GM18517 (cell line): ENCODE results near the gene NUTF2.

Source experiments
- ATAC-seq: cut with Tn5 transposase; IDR thresholded peaks from one replicate; pipeline ENCODE4 v1.9.1; 2021; ENCODE audit warnings: mild to moderate bottlenecking, moderate library complexity; ENCODE audit not compliant: unreplicated experiment

The NUTF2 gene

DNA sequence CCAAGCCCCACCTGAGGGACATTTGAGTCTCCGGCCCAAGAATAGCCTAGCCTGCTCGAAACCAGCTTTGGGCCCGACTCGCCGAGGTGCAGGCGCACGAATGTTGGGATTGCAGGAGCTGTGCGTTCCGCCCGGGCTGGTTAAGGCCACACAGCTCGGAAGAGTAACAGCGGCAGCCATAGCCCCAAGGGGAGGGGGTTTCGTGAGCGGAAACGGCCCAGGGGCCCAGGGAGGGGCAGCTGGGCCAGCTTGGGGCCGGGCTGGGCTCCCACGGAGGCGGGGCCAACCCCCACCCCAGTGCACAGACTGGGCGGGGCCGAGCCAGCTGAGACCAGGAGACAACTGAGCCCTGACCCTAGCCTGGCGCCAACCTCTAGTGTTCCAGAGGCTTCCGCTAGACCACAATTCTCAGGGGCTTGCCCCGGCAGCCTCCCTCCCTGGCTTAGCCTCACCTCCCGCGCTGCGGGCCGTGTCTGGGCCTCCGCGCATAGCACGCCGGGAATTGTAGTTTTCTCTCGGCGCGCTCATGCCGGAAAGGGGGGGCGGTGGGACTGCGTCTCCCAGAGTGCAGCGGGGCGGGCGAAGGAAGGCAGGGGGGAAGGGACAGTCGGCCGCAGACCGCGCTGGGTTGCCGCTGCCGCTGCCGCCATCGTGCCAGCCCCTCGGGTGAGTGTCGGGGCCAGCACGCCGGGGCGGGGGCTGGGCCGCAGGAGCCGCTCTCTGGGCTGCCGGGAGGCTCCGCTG is at the start of gene NUTF2:
Gene NUTF2, plus strand, starts transcription at position 614 of the 744 bp plus-strand sequence. CDS start 18,198 bp downstream, outside the sequence.
- ATAC-seq, result peak; percentile 59

DNA sequence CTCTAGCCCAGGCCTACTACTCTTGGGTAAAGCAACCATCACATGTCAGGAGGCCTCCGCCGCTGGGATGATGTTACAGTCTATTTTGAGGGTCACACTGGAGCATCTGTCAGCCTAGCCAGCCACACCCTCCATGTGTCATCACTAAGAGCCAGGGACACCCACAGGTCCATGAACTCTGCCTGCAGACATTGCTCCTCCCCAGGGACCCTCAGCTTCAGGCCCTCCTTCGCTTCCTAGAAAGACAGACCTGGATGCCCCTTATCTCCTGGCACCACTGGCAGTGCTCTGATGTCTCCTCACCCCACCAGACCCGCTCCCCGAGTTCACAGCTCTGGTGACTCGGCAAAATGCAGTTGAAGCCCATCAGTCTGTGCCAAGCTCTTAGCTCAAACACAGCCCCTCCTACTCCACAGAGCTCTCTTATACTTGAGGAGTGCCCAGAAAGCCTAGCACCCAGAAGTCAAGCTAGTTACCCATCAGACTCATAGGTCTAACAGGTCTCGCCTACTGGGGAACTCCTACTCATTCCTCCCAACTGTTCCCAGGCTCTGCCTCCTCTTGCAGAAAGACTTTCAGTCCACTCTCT is 46.3 kb upstream of the NUTF2 start:
- ATAC-seq, result no peak

DNA sequence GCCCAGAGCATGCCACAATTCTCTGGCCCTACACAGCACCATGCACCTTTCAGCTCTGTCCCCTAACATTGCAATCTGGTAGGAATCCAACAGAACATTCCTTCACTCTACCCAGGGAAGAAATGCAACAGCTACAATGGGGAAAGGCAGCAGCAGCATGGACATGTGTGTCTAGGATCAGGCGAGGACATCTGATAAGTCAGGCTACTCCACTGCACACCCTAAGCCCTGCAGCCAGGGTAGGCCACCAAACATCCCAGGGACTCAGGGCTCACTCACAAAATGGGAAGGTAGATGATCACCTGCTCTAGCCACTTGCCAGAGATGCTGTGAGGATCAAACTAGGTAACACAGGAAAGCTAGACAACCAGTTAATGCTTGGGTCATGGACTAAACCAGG is 45.5 kb upstream of the NUTF2 start:
- no peak for ATAC-seq

DNA sequence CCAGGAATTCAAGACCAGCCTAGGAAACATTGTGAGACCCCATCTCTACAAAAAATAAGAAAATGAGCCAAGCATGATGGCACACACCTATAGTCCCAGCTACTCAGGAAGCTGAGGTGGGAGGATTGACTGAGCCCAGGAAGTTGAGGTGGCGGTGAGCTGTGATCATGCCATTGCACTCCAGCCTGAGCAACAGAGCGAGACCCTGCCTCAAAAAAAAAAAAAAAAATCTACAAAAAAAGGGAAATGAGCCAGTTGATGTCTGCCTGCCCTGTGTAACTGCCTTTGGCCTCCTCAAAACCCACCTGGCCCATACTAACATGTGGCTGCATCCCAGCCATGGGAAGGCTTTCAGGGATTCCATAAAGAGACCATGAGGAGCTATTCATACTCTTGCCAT is 44.9 kb upstream of the NUTF2 start:
- ATAC-seq, result no peak

DNA sequence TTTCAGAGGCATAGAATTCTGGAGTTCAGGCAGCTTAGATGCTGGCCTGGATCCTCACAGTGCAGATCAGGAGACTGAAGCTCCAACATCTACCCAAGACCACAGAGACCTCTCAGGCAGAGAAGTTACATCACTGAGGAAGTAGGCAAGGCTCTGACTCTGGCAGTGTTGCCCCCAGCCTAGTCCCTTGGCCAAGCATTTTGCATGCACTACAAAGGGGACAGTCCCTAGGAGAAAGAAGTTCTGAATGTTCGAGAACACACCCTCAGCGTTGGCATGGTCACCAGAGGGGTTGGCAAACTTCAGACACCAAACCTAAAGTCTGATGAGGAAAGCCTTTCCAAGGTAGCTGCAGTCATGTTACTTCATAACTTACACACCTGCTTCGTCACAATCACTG is 42.8 kb upstream of the NUTF2 start:
- no peak for ATAC-seq

DNA sequence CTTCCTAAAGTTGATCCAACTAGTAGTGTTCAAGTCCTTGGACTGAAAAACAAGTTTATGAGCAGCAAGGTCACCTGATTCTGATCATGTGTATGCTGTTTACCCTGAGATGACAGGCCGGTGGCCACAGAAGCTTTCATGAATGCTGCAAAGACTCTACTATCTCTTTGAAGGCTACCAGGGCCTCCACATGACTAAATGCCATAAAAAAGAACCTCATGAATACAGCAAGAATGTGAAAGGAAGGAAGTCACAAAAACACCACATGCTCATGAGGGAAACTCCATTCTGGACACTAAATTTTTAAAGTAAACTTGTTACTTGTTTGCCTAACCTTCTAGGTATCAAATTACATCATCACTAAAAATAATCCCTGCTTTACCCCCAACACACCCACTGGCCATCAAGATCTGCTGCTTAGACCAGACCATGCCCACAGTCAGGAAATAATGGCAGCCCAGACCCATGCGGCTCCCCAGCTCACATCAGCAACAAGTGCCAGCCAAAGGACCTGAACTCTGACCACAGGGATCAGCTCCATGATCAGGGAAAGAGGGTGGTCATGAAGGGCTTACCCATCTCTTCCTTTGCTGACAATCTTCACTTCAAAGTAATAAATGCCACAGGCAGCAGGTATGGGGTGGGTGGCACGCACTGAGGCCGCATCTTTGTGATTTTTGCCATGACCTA is 41.7 kb upstream of the NUTF2 start:
- ATAC-seq, result no peak

DNA sequence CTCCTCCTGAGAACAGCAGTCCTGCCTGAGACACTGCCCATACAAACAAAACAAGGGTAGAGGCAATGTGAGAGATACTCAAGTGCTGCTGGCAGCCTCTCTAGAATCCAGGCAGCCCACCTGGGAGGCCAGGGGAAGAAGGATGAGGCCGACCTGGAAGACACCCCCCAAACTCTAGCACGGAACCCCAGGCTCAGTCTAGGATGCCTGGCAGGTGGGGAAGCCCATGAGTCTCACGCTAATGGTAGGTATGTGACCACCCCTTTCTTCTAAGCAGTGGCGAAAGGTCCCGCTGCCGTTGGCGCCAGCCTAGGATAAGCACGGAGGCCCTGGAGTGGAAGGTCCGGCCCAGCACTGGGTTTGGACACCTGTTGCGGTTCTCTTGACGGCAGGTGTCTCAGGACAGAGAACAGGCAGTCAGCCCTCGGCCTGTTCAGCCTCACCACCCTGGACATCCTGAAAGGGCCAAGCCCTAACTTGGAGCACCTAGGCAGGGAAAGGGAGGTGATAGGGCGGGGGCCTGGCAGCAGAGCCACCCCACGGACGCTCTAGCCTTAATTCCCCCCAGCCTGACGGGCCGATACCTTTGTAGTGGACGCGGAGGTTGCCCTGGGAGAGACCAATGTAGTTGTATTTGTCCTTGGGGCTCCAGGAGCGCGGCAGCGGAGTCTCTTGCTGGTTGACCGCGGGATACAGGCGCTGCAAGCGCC is 40.9 kb upstream of the NUTF2 start:
- ATAC-seq, result no peak

DNA sequence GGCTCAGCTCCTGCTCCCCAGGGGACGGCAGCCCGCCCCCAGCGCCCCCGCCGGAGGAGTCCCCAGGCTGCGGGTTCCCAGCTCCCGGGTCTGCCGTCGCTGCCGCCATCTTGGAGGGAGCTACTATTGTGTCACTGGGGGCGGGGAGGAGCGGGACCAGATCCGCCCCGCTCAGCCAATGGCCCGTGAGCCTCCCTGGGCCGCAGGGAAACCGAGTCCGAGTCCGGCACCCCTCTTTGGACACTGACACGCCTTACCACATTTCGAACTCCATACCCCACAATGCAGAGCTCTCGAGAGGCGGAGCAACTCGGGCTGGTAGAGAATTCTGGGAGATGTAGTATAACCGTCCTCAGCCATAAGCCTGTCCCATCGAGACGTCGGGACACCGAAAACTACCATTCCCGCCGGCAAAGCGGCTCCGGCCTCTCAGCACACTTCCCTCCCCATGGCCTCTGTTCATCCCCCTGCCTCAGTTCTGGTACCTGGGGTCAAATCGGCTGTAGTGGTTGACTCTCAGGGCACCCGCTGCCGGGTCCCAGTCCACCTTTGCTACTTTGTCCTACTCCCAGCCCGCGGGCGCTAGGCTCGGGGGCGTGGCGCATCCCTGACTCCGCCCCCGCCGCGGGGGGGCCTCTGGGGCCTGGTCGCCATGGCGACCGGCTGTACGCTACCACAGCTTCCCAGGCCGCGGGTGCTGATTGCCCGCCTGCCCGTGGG is 40.1 kb upstream of the NUTF2 start, which contains the start of the genes RANBP10 and TSNAXIP1:
Gene RANBP10, minus strand, starts transcription at position 133 of the 720 bp plus-strand sequence. Its CDS starts 24 bp downstream, at position 109.
Gene TSNAXIP1, plus strand, starts transcription at position 462 of the 720 bp plus-strand sequence. CDS start 261 bp downstream, outside the sequence.
- ATAC-seq, result peak; percentile 97

DNA sequence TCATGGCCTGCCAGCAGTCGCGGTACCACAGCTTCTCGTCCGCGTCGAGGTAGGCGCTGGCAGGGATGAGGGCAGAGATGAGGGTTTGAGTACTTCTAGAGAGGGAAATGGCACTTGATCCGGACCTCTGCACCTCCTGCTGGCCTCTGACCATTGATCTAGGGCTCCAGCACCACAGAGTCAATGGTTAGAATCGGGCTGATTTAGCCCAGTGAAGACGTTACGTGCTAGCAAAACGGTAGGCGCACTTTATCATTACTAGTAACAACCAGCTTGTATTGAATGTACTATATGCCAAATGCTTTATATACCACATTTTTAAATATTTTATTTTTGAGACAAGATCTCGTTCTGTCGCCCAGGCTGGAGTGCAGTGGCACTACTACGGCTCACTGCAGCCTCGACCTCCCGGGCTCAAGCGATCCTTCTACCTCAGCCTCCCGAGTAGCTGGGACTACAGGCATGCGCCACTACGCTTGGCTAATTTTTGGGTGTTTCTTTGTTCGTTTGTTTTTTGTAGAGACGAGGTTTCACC is 39.5 kb upstream of the NUTF2 start:
- ATAC-seq, result peak; percentile 4

DNA sequence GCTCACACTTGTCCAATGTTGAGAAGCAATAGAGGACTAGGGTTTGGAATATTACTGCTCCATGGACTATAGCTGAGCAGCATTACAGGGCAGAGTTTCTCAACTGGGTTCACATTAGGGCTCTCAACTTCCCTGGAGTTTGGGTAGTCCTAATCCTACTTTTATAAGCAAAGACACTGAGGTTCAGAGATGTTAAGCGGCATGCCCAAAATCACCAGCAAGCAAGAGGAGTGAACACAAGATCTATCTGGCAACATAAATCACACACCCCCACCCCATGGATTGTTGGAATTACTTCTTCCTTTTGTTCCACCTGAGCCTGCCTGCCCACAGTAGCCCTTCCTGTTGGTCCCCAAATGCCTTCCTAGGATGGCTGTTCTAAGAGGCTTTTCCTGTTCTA is 34.8 kb upstream of the NUTF2 start:
- ATAC-seq, result no peak

DNA sequence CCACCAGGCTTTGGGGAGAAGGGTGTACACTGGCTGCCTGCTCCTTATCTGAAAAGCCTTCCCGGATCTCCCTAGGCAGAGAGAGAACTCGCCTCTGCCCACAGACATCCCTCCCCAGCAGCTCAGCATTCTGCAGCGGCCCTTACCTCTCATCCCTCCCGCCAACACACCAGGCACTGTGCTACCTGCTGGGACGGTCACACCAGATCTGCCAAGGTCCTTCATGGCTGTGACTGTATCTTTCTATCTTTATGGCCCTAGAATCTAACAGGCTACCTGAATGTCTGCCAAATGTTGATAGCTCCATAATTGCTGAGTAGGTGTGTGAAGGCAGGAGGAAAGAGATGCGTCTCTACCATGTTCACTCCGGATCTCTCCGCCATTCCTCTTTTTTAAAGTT is 32.2 kb upstream of the NUTF2 start:
- ATAC-seq, result no peak

DNA sequence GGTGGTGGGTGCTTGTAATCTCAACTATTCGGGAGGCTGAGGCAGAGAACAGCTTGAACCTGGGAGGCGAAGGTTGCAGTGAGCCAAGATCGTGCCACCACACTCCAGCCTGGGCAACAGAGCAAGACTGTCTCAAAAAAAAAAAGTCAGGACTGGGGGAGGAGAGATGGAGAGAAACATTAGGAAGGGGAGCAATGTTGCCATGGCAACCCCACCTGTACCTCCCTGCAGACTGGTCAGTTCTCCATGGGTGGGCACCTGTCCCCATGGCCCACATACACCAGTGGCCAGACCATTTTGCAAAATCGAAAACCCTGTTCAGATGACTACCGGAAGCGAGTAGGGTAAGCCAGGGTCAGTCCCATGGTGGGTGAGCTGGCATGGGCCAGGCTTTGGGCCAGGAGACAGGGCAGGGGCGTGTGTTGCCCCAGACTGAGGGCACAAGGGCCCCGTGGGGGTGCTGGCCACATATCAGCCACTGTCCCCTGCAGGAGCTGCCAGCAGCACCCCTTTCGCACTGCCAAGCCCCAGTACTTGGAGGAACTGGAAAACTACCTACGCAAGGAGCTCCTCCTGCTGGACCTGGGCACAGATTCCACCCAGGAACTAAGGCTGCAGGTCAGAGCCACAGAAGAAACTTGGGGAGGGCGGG is 26.0 kb upstream of the NUTF2 start:
- no peak for ATAC-seq

DNA sequence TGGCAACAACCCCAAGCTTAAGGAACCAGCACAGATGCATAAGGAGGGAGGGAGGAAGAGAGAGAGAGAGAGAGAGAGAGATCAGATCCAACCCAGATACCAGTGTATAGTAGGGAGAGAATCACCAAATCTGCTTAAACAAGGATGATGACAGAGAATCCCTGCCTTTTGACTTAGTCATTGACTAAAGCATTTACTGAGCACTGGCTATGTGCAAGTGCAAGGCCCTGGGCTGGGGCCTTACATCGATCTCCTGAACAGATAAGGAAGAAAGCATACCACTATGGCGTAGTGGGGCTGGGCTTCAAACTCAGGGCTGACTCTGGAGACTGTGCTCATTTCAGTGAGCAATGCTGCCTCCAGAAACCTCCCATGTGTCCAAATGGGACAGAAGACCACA is 24.2 kb upstream of the NUTF2 start:
- no peak for ATAC-seq

DNA sequence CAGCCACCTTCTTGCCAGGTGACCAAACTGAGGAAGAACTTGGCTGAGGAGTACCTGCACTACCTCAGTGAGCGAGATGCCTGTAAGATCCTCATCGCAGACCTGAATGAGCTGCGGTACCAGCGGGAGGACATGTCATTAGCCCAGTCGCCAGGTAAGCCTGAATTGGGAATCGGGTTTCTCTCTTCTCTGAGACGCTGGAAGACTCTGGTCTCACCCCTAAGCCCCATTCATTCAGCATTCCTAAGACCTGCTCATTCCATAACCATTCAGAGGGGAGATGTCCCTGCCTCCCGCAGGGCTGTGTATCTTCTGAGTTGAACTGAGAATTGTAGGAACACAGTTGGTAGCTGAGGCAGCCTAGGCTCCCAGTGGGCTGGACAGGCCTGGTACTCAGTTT is 21.6 kb upstream of the NUTF2 start:
- ATAC-seq, result no peak

DNA sequence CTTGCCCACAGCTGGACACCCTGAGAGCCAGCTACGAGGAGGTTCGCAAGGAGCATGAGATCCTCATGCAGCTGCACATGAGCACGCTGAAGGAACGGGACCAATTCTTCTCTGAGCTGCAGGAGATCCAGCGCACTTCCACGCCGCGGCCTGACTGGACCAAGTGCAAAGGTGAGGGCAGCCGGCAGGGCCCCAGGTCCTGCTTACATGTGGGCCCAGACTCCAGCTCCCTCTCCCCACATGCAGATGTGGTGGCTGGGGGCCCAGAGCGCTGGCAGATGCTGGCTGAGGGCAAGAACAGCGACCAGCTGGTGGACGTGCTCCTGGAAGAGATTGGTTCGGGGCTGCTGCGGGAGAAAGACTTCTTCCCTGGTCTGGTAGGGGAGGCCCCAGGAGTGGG is 20.8 kb upstream of the NUTF2 start:
- ATAC-seq, result no peak

DNA sequence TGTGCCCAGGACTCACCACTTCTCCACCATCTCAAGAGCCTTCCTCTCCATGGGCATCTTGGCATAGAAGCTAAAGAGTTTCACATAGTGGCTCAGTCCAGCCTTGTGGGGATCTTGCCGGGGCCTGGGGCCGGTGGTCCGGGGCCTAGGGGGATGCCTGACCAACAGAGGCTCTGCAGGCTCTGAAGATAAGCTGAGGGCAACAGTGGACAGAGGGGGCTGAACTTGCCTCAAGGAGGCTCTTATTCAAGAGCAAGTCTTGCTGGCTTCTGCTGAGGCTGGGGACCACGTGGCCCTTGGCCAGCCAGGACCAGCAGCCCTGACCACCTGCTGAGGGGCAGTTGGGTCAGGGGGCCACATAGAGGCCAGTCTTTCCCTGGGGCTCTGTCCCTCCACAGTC is 18.1 kb upstream of the NUTF2 start:
- ATAC-seq, result no peak

DNA sequence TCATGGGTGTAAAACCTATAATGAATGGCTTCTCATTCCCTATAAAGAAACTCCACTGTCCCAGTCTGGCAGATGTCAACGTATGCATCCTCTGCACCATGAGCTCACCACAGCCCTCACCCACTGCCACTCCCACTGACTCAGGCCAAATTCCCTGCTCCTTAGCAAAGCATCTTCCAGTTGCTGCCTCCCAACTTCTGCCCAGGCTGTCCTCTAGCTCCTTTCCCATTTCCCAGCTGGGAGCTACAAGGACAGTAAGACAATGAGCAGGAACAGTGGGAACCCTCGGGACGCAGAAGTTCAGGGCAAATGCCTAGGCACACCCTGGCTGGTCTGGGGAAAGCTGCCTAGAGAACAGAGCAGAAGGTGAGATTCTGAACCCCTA is 13.7 kb upstream of the NUTF2 start:
- ATAC-seq, result no peak

DNA sequence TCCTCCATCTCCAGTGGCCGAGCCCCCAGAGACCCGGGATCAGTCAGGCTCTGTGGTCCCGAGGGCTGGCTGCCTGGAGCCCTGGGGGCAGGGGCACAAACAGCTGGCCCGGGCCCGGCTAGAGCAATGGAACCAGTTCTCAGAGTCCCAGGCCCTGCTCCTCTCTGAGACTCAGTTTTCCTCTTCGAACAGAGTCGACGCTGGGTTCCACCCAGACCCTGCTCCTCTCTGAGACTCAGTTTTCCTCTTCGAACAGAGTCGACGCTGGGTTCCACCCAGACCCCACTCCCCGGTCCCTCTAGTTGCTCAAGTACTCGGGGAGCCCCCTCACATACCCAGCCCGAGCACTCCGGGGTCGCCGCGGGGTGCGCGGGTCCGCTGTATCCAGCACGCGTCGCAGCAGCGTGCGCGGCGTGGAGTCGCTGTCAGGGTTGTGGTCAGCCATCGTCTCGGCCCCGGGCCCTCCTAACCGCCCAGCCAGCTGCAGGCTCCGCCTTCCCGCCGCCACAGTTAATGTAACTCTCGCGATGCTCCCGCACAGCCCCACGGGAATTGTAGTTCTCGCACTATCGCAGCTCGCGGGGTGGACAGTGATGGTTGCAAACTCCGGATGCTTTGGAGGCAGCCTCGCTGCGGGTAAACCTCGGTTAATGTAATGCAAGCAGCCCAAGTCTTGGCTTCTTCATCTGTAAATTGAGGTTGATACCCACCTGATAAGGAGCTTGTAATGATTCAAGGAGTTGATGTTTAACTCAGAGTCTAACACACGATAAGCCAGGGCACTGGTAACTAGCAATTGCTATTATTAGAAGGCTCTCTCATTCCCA is 13.1 kb upstream of the NUTF2 start:
- ATAC-seq, result peak; percentile 95

DNA sequence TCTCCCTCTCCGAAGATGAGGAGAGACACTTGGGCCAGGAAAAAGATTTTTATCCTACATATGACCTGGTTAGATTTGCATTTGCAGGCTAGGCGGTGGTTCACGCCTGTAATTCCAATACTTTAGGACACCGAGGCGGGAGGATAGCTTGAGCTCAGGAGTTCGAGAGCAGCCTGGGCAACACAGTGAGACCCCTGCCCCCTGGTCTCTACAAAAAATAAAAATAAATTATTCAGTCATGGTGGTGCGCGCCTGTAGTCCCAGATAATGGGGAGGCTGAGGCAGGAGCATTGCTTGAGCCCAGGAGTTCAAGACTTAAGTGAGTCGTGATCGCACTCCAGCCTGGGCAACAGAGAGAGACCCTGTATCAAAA is 12.5 kb upstream of the NUTF2 start:
- ATAC-seq, result no peak
